NB4 (cell line): ENCODE results near the gene PTTG2.

Experiments
- MYC ChIP-seq: IDR thresholded peaks from 2 replicates; pipeline ENCODE4 v1.6.1; 2011; ENCODE audit warnings: low read depth, low read length
- POLR2A ChIP-seq: IDR thresholded peaks from 2 replicates; pipeline ENCODE4 v1.6.1; 2011; ENCODE audit warnings: mild to moderate bottlenecking; ENCODE audit not compliant: insufficient read length; ENCODE audit errors: extremely low read depth
- TF ChIP-seq, protein P1 (sequence below): IDR thresholded peaks from one replicate; pipeline ENCODE4 v1.5.1; 2012; ENCODE audit warnings: low read depth, low read length

DNA sequence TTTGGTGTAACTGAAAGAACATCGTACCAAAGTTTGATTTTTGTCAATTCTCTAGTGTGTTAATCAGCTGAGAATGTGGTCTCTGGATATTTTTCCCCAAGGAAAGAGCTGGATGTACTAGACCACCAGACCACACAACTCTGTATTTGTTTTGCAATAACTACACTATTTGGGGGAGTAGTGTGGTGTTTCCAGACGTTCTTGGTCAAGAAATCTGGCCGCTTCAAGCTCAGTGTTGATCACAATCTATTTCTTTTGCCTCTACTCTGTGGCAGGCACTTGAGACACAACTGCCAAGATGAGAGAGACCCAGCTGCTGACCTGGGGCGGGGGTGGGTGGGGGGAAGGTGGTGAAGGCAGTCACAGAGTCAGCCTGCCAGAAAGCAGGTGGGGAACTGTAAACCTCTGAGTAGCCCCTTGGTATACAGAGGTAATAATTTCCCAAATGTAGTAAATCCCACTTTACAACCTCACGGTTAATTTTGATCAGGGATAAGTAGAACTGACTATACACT is 30.6 kb downstream of the PTTG2 start:
- TF ChIP-seq POLR2A (no peak), MYC (no peak)
- TF ChIP-seq, protein P1, sequence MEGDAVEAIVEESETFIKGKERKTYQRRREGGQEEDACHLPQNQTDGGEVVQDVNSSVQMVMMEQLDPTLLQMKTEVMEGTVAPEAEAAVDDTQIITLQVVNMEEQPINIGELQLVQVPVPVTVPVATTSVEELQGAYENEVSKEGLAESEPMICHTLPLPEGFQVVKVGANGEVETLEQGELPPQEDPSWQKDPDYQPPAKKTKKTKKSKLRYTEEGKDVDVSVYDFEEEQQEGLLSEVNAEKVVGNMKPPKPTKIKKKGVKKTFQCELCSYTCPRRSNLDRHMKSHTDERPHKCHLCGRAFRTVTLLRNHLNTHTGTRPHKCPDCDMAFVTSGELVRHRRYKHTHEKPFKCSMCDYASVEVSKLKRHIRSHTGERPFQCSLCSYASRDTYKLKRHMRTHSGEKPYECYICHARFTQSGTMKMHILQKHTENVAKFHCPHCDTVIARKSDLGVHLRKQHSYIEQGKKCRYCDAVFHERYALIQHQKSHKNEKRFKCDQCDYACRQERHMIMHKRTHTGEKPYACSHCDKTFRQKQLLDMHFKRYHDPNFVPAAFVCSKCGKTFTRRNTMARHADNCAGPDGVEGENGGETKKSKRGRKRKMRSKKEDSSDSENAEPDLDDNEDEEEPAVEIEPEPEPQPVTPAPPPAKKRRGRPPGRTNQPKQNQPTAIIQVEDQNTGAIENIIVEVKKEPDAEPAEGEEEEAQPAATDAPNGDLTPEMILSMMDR: no peak
